Chondrocyte (in vitro differentiated cells): ENCODE results near the gene WDR62. TPM values are rescaled to one million over a fixed set of nuclear protein-coding genes. Genes with fewer than 3 reads are reported as not detected.
A peak's percentile ranks its signal among the peaks of the same experiment; 100 is the strongest.

Source experiments
- DNase-seq: peaks from one replicate; pipeline ENCODE4 v3.0.0; 2021; ENCODE audit warnings: mixed read lengths, low spot score
- H3K27ac Mint-ChIP-seq: one replicate; pipeline ENCODE4 v1.8.0; 2021; ENCODE audit warnings: mild to moderate bottlenecking, moderate library complexity, mixed read lengths; ENCODE audit not compliant: unreplicated experiment
- H3K27me3 Mint-ChIP-seq: 2 replicates; pipeline ENCODE4 v1.8.0; 2021; ENCODE audit warnings: low read depth, mixed read lengths
- H3K36me3 Mint-ChIP-seq: 2 replicates; pipeline ENCODE4 v1.8.0; 2021; ENCODE audit warnings: low read depth, mixed read lengths
- H3K4me1 Mint-ChIP-seq: 2 replicates; pipeline ENCODE4 v1.8.0; 2021; ENCODE audit warnings: low read depth, mild to moderate bottlenecking, mixed read lengths
- H3K4me3 Mint-ChIP-seq: one replicate; pipeline ENCODE4 v1.8.0; 2021; ENCODE audit warnings: mild to moderate bottlenecking, moderate library complexity, mixed read lengths; ENCODE audit not compliant: unreplicated experiment
- H3K9me3 Mint-ChIP-seq: 2 replicates; pipeline ENCODE4 v1.8.0; 2021; ENCODE audit warnings: low read depth, mixed read lengths
- total RNA-seq: library from RNA; stranded (reverse); gene quantifications from 3 replicates; pipeline ENCODE4 v1.2.1, GENCODE V29; 2021
- TF ChIP-seq, protein P1 (sequence below): fragments of 200-600 bp; sonication (generic); IDR thresholded peaks from 2 replicates; pipeline ENCODE4 v1.5.0; 2021; ENCODE audit warnings: antibody characterized with exemption, mild to moderate bottlenecking, moderate library complexity

Gene WDR62
- total RNA-seq, 1 donor from 2014 or later: 3.0 TPM

DNA sequence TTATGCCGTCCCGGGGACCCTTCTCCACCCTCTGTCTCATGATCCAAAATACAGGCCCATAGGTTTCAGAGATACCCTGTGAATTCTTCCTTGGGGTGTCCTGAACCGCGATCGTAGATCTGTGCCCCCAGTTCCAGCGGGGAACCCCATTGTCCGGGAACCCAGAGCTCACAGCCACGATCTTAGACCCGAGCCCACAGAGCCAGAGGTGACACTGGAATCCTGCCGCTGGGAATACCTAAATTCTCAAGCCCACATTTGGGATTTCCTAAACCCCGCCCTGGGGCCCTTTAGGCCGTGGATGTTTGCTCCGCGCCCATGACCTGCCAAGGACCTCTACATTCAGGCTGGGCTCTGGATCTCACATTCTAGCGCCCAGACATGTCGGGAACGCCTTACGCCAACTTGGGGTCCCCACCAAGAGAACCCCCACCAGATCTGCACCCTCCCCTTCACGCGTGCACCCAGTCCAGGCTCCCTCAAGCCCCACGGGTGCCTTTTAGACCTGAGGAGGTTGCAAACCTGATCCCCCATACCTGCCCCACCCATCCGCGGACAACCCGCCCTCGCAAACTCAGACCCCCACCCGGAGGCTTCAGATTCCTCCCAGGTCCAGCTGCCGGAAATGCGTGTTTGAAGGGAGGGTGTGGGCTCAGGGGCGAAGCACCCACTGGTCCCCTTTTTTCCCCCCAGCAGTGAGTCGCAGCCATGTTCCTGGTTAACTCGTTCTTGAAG, 85.8 kb downstream of the WDR62 start:
- peaks cover 26% of the 10 kb centered on the region for H3K4me1 Mint-ChIP-seq

DNA sequence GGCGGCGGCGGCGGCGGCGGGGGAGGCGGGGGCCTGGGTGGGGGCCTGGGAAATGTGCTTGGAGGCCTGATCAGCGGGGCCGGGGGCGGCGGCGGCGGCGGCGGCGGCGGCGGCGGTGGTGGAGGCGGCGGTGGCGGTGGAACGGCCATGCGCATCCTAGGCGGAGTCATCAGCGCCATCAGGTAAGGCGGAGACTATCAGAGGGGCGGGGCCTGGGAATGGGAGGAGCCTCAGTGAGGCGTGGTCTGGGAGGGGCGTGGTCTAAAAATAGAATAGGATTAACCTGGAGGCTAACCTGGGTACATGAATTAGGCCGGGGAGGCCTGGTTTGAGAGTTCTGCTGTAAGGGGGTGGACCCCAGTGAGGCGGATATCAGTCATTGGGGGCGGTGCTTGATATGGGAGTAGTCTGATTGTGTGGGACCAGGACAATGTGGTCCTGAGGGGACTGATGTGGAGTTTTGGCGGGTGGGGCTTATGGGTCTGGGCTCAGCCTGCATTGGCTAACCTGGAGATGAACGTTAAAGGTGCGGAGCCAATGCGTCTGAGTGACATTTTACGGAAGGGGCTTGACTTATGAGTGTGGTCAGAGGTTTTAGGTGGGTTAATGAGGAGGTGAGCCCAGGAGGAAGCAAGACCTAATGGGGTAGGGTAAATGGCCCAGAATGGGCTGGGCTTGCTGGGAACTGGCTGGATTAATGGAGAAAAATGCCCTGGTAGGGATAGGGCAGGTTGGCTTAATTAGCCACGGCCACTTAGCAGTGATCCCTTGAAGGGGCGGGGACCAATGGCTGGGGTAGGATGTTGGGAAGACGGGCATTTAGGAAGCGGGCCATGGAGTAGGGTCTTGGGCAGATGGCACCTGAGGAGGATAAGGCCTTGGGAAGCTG, 86.6 kb downstream of the WDR62 start:
- peak overlapping the region; percentile 98 for H3K27ac Mint-ChIP-seq
- no peak for DNase-seq
- peaks cover 25% of the 10 kb centered on the region for H3K36me3 Mint-ChIP-seq
- H3K9me3 Mint-ChIP-seq: no peaks in the 10 kb centered on the region
- H3K27me3 Mint-ChIP-seq: no peaks in the 10 kb centered on the region
- H3K4me1 Mint-ChIP-seq: peaks cover 20% of the 10 kb centered on the region
- peak overlapping the region; percentile 97 for H3K4me3 Mint-ChIP-seq
- TF ChIP-seq, protein P1, sequence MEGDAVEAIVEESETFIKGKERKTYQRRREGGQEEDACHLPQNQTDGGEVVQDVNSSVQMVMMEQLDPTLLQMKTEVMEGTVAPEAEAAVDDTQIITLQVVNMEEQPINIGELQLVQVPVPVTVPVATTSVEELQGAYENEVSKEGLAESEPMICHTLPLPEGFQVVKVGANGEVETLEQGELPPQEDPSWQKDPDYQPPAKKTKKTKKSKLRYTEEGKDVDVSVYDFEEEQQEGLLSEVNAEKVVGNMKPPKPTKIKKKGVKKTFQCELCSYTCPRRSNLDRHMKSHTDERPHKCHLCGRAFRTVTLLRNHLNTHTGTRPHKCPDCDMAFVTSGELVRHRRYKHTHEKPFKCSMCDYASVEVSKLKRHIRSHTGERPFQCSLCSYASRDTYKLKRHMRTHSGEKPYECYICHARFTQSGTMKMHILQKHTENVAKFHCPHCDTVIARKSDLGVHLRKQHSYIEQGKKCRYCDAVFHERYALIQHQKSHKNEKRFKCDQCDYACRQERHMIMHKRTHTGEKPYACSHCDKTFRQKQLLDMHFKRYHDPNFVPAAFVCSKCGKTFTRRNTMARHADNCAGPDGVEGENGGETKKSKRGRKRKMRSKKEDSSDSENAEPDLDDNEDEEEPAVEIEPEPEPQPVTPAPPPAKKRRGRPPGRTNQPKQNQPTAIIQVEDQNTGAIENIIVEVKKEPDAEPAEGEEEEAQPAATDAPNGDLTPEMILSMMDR: no peak

More for the DNA sequence above, 85.8 kb downstream of the WDR62 start:
- peak overlapping the region; percentile 98 for H3K27ac Mint-ChIP-seq
- H3K27me3 Mint-ChIP-seq: no peaks in the 10 kb centered on the region
- peak overlapping the region; percentile 97 for H3K4me3 Mint-ChIP-seq
- H3K9me3 Mint-ChIP-seq: no peaks in the 10 kb centered on the region
- no peak for DNase-seq
- TF ChIP-seq, protein P1: no peak
- peaks cover 18% of the 10 kb centered on the region for H3K36me3 Mint-ChIP-seq

DNA sequence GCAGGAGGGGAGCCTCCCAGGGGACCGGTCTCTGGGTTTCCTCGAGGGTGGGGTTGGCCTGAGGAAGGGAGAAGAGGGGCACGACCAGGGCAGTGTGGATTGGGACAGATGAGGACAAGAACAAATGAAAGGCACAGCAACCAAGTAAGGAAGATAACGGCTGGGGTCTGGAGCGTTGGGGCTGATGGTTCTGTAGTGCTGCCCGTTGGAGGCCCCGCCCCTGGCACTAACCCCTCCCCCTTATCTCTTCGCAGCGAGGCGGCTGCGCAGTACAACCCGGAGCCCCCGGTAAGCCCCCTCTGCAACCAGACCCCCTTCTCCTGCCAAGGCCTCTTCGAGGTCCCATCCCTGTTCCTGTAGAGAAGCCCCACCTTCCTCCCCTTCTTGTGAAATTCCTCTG, 87.3 kb downstream of the WDR62 start:
- DNase-seq: no peak
- H3K36me3 Mint-ChIP-seq: peaks cover 32% of the 10 kb centered on the region
- no peaks in the 10 kb centered on the region for H3K9me3 Mint-ChIP-seq
- H3K27me3 Mint-ChIP-seq: no peaks in the 10 kb centered on the region
- H3K27ac Mint-ChIP-seq: peak overlapping the region; percentile 71
- peak overlapping the region; percentile 97 for H3K4me3 Mint-ChIP-seq
- H3K4me1 Mint-ChIP-seq: peaks cover 12% of the 10 kb centered on the region
- TF ChIP-seq, protein P1: no peak

DNA sequence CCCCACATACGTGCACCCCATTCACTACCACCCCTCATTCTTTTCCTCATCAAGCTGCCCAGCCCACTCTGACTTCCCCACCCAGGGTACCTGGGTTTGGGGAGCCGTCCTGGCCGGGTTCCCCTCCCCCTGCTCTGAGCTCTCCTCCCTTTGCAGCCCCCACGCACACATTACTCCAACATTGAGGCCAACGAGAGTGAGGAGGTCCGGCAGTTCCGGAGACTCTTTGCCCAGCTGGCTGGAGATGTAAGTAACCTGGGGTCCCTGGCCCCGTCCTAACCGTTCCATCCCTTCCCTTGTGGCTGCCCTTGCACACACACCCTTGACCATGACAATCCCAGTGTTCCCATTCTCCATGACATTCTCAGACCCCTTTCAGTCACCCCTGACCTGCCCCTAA, 87.8 kb downstream of the WDR62 start:
- Mint-ChIP-seq H3K36me3 (peaks cover 34% of the 10 kb centered on the region), H3K9me3 (no peaks in the 10 kb centered on the region), H3K4me1 (peaks cover 10% of the 10 kb centered on the region), H3K27me3 (no peaks in the 10 kb centered on the region), H3K4me3 (no peak overlapping the region), H3K27ac (no peak overlapping the region)
- no peak for DNase-seq
- TF ChIP-seq, protein P1: no peak

DNA sequence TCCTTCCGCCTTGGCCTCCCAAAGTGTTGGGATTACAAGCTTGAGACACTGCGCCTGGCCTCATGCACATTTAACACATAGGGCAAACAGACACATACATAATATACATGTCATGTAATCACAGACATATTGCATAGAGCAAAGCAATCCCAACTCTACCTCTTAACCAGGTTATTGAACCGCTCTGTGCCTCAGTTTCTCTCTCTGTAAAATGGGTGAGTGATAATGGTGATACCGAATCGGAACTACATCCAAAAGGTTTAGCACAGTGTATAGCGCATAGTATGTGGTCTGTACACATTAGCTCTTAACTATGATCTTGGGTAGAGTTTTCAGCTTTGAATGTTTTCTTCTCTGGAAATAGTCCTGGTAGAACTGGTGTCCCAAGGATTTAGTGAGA, 89.9 kb downstream of the WDR62 start:
- H3K27ac Mint-ChIP-seq: no peak overlapping the region

More for the DNA sequence above, 89.9 kb downstream of the WDR62 start:
- Mint-ChIP-seq H3K4me3 (no peak overlapping the region), H3K27me3 (no peaks in the 10 kb centered on the region), H3K36me3 (peaks cover 43% of the 10 kb centered on the region), H3K9me3 (no peaks in the 10 kb centered on the region), H3K4me1 (peaks cover 10% of the 10 kb centered on the region)
- TF ChIP-seq, protein P1: no peak
- DNase-seq: no peak
